ENCODE data around the gene CCR5.

DNA sequence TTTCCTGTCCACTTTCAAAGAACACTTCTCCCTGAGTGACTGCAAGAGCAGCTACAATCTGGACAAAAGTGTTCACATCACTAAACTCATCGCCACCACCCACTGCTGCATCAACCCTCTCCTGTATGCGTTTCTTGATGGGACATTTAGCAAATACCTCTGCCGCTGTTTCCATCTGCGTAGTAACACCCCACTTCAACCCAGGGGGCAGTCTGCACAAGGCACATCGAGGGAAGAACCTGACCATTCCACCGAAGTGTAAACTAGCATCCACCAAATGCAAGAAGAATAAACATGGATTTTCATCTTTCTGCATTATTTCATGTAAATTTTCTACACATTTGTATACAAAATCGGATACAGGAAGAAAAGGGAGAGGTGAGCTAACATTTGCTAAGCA is 38.1 kb downstream of the CCR5 start:
- TF ChIP-seq, protein P1, sequence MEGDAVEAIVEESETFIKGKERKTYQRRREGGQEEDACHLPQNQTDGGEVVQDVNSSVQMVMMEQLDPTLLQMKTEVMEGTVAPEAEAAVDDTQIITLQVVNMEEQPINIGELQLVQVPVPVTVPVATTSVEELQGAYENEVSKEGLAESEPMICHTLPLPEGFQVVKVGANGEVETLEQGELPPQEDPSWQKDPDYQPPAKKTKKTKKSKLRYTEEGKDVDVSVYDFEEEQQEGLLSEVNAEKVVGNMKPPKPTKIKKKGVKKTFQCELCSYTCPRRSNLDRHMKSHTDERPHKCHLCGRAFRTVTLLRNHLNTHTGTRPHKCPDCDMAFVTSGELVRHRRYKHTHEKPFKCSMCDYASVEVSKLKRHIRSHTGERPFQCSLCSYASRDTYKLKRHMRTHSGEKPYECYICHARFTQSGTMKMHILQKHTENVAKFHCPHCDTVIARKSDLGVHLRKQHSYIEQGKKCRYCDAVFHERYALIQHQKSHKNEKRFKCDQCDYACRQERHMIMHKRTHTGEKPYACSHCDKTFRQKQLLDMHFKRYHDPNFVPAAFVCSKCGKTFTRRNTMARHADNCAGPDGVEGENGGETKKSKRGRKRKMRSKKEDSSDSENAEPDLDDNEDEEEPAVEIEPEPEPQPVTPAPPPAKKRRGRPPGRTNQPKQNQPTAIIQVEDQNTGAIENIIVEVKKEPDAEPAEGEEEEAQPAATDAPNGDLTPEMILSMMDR (IDR thresholded peaks at IDR 0.05; ENCODE audit: borderline replicate concordance, extremely low read depth, low read length, poor library complexity, severe bottlenecking), result no peak
- no peak for TF ChIP-seq EZH2 (IDR thresholded peaks at IDR 0.05; ENCODE audit: borderline replicate concordance, low read depth, low read length, severe bottlenecking)
